Urinary bladder (tissue), 4 donors: Measurements from ENCODE around the gene OR2T3. TPM values are rescaled to one million over a fixed set of nuclear protein-coding genes. Genes with fewer than 3 reads are reported as not detected.
"Not testable (repeated sequence)": the region's sequence is repeated elsewhere in the genome, so short reads cannot be mapped to it uniquely, and the experiment has no call there.

Experiments used
- DNase-seq: peaks from one replicate; pipeline ENCODE4 v3.0.0-alpha.2; 2015; ENCODE audit errors: extremely low spot score
- H3K27ac ChIP-seq: one replicate; pipeline ENCODE4 v1.5.1; 2013; ENCODE audit warnings: low read depth, mild to moderate bottlenecking, moderate library complexity
- H3K36me3 ChIP-seq: one replicate; pipeline ENCODE4 v1.6.1; 2013; ENCODE audit warnings: mild to moderate bottlenecking, moderate library complexity; ENCODE audit not compliant: insufficient read depth
- H3K4me1 ChIP-seq: one replicate; pipeline ENCODE4 v1.6.1; 2013; ENCODE audit warnings: mild to moderate bottlenecking, moderate library complexity; ENCODE audit not compliant: insufficient read depth
- H3K4me3 ChIP-seq: one replicate; pipeline ENCODE4 v1.5.1; 2013; ENCODE audit warnings: low read depth, low read length
- WGBS: extraction: QIAGEN DNeasy Blood & Tissue Kit; methylation state at CpG from one replicate; pipeline ENCODE4 v1.1.7; 2013; 5-methylcytosine and 5-hydroxymethylcytosine counted together
- polyA plus RNA-seq: library from polyadenylated mRNA; stranded (reverse); fragments of 200-250 nt; gene quantifications from one replicate; pipeline ENCODE4 v1.2.3, GENCODE V29; 2013
- total RNA-seq: library from RNA; depleted of rRNA; stranded (reverse); fragments of >200 nt; gene quantifications from one replicate; pipeline ENCODE4 v1.2.3, GENCODE V29; 2014
- donor health status: healthy with polysubstance abuse.
- donor health status: healthy.

Gene OR2T3
- total and polyA plus RNA-seq, 2 donors, result not detected

GRCh38 chr1:248500305-248501035 lies 27.3 kb downstream of the OR2T3 start:
- WGBS, result 78% methylated on average over 1 of the region's 2 CpGs
- H3K27ac ChIP-seq, H3K4me1 ChIP-seq, H3K36me3 ChIP-seq, DNase-seq, H3K4me3 ChIP-seq: not testable (repeated sequence)

DNA sequence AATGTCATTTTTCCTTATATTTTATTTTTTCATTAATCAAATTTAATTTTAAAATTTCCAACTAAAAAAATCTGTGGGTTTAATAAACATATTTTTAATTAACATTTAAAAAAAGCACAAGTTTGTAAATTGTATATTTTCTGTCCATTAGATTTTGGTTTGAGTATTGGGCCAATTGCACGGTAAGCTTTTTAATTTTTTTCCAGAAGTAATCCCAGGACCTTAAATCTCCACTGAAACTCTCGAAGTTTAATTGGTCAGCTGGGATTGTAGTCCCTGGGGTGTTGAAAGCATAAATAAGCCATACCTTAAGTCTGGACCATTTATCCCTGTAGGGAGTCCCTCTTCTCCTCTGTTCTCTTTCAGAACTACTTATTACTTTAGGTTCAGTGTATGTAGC lies 34.6 kb downstream of the OR2T3 start, which contains the start of gene OR2G6:
TSS of gene OR2G6 (plus strand) at position 301 of the 400 bp plus-strand sequence. CDS start 13,574 bp downstream, outside the sequence.
- not testable (repeated sequence) for H3K27ac ChIP-seq, H3K4me1 ChIP-seq, H3K4me3 ChIP-seq, DNase-seq, H3K36me3 ChIP-seq
- no CpG with 5 or more reads among the region's 2 CpGs for WGBS

- H3K27ac ChIP-seq, H3K4me1 ChIP-seq, DNase-seq, H3K4me3 ChIP-seq, H3K36me3 ChIP-seq: not testable (repeated sequence)
Measured at GRCh38 chr1:248510217-248510616, 37.1 kb downstream of the OR2T3 start.

- WGBS, result 87% methylated on average over 12 of the region's 12 CpGs
Measured at GRCh38 chr1:248521856-248522255, 48.7 kb downstream of the OR2T3 start.

More at GRCh38 chr1:248521856-248522255, 48.7 kb downstream of the OR2T3 start:
- Histone ChIP-seq H3K27ac (no peak overlapping the region), H3K36me3 (no peaks in the 10 kb centered on the region), H3K4me1 (no peaks in the 10 kb centered on the region), H3K4me3 (no peak overlapping the region)
- no peak for DNase-seq

Other genes starting within 250 kb of the OR2T3 start
- not detected for gene OR2M4, start 241.9 kb upstream of the OR2T3 start, total RNA-seq
- gene OR2M4, start 241.9 kb upstream of the OR2T3 start, polyA plus RNA-seq, result not detected
- not detected for gene OR2T33, start 195.4 kb upstream of the OR2T3 start, total RNA-seq
- not detected for gene OR2T33, start 195.4 kb upstream of the OR2T3 start, polyA plus RNA-seq
- not detected for gene OR2T12, start 169.9 kb upstream of the OR2T3 start, total RNA-seq
- not detected for gene OR2T12, start 169.9 kb upstream of the OR2T3 start, polyA plus RNA-seq
- gene OR2M7, start 148.8 kb upstream of the OR2T3 start, total RNA-seq, result not detected
- gene OR2M7, start 148.8 kb upstream of the OR2T3 start, polyA plus RNA-seq, result not detected
- not detected for gene OR14C36, start 124.6 kb upstream of the OR2T3 start, total RNA-seq
- gene OR14C36, start 124.6 kb upstream of the OR2T3 start, polyA plus RNA-seq, result not detected
- gene OR2T4, start 111.7 kb upstream of the OR2T3 start, total RNA-seq, result not detected
- gene OR2T4, start 111.7 kb upstream of the OR2T3 start, polyA plus RNA-seq, result not detected
- gene OR2T6, start 97.6 kb upstream of the OR2T3 start, total RNA-seq, result not detected
- not detected for gene OR2T6, start 97.6 kb upstream of the OR2T3 start, polyA plus RNA-seq
- gene OR2T1, start 70.3 kb upstream of the OR2T3 start, total RNA-seq, result not detected
- gene OR2T1, start 70.3 kb upstream of the OR2T3 start, polyA plus RNA-seq, result not detected
- not detected for gene OR2T2, start 27.7 kb upstream of the OR2T3 start, total RNA-seq
- gene OR2T2, start 27.7 kb upstream of the OR2T3 start, polyA plus RNA-seq, result not detected
- not detected for gene OR2T5, start 15.2 kb downstream of the OR2T3 start, total RNA-seq
- not detected for gene OR2T5, start 15.2 kb downstream of the OR2T3 start, polyA plus RNA-seq
- not detected for gene OR2G6, start 34.7 kb downstream of the OR2T3 start, total RNA-seq
- gene OR2G6, start 34.7 kb downstream of the OR2T3 start, polyA plus RNA-seq, result not detected
- gene OR2T29, start 89.4 kb downstream of the OR2T3 start, total RNA-seq, result not detected
- gene OR2T29, start 89.4 kb downstream of the OR2T3 start, polyA plus RNA-seq, result not detected
- gene OR2T34, start 101.4 kb downstream of the OR2T3 start, total RNA-seq, result not detected
- gene OR2T34, start 101.4 kb downstream of the OR2T3 start, polyA plus RNA-seq, result not detected
- not detected for gene OR2T10, start 124.3 kb downstream of the OR2T3 start, total RNA-seq
- gene OR2T10, start 124.3 kb downstream of the OR2T3 start, polyA plus RNA-seq, result not detected
- not detected for gene OR2T11, start 161.7 kb downstream of the OR2T3 start, total RNA-seq
- not detected for gene OR2T11, start 161.7 kb downstream of the OR2T3 start, polyA plus RNA-seq
- not detected for gene OR2T35, start 171.9 kb downstream of the OR2T3 start, total RNA-seq
- gene OR2T35, start 171.9 kb downstream of the OR2T3 start, polyA plus RNA-seq, result not detected
- gene OR2T27, start 182.2 kb downstream of the OR2T3 start, total RNA-seq, result not detected
- gene OR2T27, start 182.2 kb downstream of the OR2T3 start, polyA plus RNA-seq, result not detected
- gene OR14I1, start 229.4 kb downstream of the OR2T3 start, total RNA-seq, result not detected
- gene OR14I1, start 229.4 kb downstream of the OR2T3 start, polyA plus RNA-seq, result not detected